Measurements from ENCODE around the gene MARCHF2.
A peak's percentile ranks its signal among the peaks of the same experiment; 100 is the strongest.

The MARCHF2 gene

DNA sequence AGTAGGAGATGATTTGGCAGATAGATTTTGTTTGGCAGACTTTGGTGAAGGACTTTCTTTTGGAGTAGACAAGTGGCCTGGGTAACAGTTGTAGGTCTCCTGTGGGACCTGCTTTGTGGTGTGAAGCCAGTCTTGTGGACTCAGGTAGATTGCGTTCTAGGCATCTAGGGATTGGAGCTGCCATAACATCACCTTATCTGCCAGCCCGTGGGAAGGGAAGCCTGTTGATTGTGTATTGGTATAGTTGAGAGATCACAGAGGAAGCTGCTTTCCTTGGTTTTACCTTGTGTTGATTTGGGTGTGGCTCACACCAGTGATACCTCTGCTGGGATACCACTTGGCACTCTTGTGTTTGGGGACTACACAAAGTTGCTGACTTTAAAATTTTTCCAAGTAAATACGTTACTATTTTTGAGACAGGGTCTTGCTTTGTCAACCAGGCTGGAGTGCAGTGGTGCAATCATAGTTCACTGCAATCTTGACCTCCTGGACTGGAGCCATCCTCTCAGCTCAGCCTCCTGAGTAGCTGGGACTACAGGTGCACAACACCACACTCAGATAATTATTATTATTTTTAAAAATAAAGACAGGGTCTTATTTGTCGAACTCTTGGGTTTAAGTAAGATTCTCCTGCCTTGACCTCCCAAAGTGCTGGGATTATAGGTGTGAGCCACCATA lies 39.5 kb downstream of the MARCHF2 start:
- H3K4me3 ChIP-seq (ENCODE audit: low read length), result no peak overlapping the region
- DNase-seq (ENCODE audit: low read depth), result no peak
- TF ChIP-seq, protein P1, sequence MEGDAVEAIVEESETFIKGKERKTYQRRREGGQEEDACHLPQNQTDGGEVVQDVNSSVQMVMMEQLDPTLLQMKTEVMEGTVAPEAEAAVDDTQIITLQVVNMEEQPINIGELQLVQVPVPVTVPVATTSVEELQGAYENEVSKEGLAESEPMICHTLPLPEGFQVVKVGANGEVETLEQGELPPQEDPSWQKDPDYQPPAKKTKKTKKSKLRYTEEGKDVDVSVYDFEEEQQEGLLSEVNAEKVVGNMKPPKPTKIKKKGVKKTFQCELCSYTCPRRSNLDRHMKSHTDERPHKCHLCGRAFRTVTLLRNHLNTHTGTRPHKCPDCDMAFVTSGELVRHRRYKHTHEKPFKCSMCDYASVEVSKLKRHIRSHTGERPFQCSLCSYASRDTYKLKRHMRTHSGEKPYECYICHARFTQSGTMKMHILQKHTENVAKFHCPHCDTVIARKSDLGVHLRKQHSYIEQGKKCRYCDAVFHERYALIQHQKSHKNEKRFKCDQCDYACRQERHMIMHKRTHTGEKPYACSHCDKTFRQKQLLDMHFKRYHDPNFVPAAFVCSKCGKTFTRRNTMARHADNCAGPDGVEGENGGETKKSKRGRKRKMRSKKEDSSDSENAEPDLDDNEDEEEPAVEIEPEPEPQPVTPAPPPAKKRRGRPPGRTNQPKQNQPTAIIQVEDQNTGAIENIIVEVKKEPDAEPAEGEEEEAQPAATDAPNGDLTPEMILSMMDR (IDR thresholded peaks at IDR 0.05; ENCODE audit: insufficient read depth, low read depth, low read length, missing control alignments), result no peak

DNA sequence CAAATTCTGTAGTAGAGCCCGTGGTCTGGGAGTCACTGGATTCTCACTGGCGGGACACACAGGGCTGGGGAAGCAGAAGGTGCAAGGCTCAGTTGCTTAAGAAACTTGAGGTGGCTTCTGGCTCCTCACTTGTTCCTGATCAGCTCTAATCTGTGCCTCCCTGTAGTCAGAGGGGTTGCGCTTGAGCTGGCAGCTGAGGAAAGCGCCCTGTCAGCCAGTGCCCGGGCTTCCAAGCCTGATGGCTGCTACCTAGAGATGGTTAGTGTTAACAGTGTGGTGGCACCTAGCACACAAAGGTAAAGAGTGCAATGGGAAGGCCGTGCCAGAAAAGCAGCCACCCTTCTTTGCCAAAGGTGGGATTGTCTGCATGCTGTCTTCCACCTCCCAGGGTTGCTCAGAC lies 40.5 kb downstream of the MARCHF2 start:
- no peak for DNase-seq (ENCODE audit: low read depth)
- TF ChIP-seq, protein P1 (IDR thresholded peaks at IDR 0.05; ENCODE audit: insufficient read depth, low read depth, low read length, missing control alignments), result no peak
- no peak overlapping the region for H3K4me3 ChIP-seq (ENCODE audit: low read length)

DNA sequence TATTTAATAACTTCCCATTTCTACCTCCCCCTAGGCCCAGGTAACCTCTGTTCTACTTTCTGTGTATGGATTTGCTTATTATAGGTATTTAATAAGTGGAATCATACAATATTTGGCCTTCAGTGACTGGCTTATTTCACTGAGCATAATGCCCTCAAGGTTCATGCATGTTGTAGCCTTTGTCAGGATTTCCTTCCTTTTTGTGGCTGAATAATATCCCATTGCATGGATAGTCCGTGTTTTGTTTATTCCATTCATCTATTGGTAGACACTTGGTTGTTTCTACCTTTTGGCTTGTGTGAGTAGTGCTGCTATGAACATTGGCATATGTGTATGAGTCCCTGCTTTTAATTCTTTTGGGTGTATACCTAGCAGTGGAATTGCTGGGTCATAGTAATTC lies 41.1 kb downstream of the MARCHF2 start:
- no peak for DNase-seq (ENCODE audit: low read depth)
- TF ChIP-seq, protein P1 (IDR thresholded peaks at IDR 0.05; ENCODE audit: insufficient read depth, low read depth, low read length, missing control alignments), result no peak
- H3K4me3 ChIP-seq (ENCODE audit: low read length), result no peak overlapping the region

DNA sequence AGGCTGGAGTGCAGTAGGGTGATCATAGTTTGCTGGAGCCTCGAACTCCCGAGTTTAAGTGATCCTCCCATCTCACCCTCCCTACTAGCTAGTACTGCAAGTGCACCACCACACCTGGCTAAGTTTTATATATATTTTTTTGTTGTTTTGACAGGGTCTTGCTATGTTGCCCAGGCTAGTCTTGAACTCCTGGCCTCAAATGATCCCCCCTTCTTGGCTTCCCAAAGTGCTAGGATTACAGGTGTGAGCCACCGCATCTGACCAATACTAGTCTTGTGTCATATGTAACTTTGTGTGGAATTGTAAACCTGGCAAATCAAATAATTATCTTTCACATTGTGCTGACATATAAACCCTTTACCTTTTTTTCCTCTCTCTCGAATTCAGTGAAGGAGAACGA lies 41.9 kb downstream of the MARCHF2 start:
- no peak for DNase-seq (ENCODE audit: low read depth)
- H3K4me3 ChIP-seq (ENCODE audit: low read length), result no peak overlapping the region
- TF ChIP-seq, protein P1 (IDR thresholded peaks at IDR 0.05; ENCODE audit: insufficient read depth, low read depth, low read length, missing control alignments), result no peak

DNA sequence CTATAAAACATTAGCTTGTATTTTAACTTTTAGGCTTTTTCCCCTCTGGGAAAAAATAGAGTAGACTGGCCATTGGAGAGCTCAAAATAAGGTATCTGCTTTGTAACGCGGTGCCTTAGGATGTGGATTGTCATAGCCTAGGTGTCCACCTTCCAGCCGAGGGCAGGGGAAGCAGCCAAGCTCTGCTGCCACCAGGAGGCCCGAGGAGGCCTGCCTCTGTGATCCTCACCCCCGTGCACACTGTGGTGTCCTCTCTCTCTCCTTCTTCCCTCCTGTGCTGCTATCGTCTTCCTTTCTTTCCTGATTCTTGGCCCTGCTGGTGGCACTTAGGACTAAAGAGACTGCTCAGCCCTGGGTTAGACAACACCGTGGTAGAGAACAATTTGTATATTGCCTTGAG lies 43.0 kb downstream of the MARCHF2 start:
- H3K4me3 ChIP-seq (ENCODE audit: low read length), result no peak overlapping the region
- TF ChIP-seq, protein P1 (IDR thresholded peaks at IDR 0.05; ENCODE audit: insufficient read depth, low read depth, low read length, missing control alignments), result peak; percentile 19
- no peak for DNase-seq (ENCODE audit: low read depth)

DNA sequence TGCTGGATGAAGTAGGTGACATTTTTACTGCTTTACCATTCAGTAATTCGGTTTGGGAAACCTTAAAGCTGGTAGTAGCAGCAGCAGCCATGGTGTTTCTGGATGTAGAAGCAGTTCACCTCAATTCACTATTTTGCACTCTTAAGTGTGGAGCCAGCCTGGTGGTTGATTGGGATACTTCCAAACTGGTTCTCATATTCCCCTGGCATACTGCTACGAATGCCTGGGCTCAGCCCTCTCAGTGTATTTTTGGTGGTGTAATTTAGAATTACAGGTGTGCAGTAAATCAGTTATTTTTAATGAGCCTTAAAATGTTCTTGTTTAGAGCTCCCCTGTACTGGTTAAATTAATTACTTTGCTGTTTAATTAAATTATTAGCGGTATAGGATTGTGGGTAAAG lies 44.1 kb downstream of the MARCHF2 start:
- H3K4me3 ChIP-seq (ENCODE audit: low read length), result no peak overlapping the region
- TF ChIP-seq, protein P1 (IDR thresholded peaks at IDR 0.05; ENCODE audit: insufficient read depth, low read depth, low read length, missing control alignments), result no peak
- DNase-seq (ENCODE audit: low read depth), result no peak

DNA sequence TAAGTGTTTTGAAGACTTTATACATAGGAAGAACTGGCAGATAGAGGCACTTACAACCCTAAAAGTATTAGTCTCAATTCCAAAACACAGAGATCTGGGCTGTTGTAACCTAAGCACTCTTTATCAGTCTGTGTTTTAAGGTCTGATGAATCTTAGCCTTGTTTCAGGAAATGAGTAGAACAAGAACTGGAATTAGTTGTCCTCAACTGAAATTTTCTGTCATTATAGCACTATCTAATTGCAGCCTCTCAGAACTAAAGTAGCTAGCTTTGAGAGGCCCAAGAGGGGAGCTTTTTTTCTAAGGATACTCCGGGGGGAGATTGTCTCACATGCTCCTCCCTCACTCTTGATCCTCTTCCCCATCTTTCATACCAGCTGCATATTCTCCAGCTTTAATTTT lies 44.7 kb downstream of the MARCHF2 start:
- no peak for DNase-seq (ENCODE audit: low read depth)
- H3K4me3 ChIP-seq (ENCODE audit: low read length), result no peak overlapping the region
- TF ChIP-seq, protein P1 (IDR thresholded peaks at IDR 0.05; ENCODE audit: insufficient read depth, low read depth, low read length, missing control alignments), result no peak
